HEK293T (cell line): ENCODE measurements around the gene ARL5B.

Experiments
- CTCF ChIA-PET: fragments of 350-600 bp; formaldehyde crosslinking; extraction: SDS; loops from one replicate; lab custom pipeline; 2021; ENCODE audit warnings: antibody characterized with exemption, inconsistent platforms; lab: Yijun Ruan, JAX
- POLR2A ChIA-PET: fragments of 350-600 bp; formaldehyde crosslinking; extraction: SDS; loops from one replicate; lab custom pipeline; 2020; ENCODE audit warnings: antibody characterized with exemption, inconsistent platforms; lab: Yijun Ruan, JAX
- DNase-seq: peaks from one replicate; pipeline ENCODE4 v3.0.0; 2012; ENCODE audit warnings: mixed read lengths; ENCODE audit errors: extremely low spot score
- ARNT ChIP-seq: fragments of 450-650 bp; IDR thresholded peaks from 2 replicates; pipeline ENCODE4 v1.6.1; 2017; ENCODE audit warnings: mild to moderate bottlenecking
- BHLHE40 ChIP-seq: fragments of 450-650 bp; IDR thresholded peaks from 2 replicates; pipeline ENCODE4 v1.6.1; 2016; ENCODE audit warnings: mild to moderate bottlenecking, moderate library complexity, borderline replicate concordance
- CTBP1 ChIP-seq: fragments of 450-650 bp; IDR thresholded peaks from 2 replicates; pipeline ENCODE4 v1.6.1; 2016; ENCODE audit warnings: borderline replicate concordance
- ELF4 ChIP-seq: fragments of 450-650 bp; IDR thresholded peaks from 2 replicates; pipeline ENCODE4 v1.6.1; 2017; ENCODE audit warnings: antibody characterized with exemption
- FOXA1 ChIP-seq: fragments of 450-650 bp; IDR thresholded peaks from 2 replicates; pipeline ENCODE4 v1.6.1; 2016; ENCODE audit warnings: mild to moderate bottlenecking
- FOXK2 ChIP-seq: fragments of 450-650 bp; IDR thresholded peaks from 2 replicates; pipeline ENCODE4 v1.6.1; 2016; ENCODE audit warnings: mild to moderate bottlenecking
- FOXM1 ChIP-seq: fragments of 450-650 bp; IDR thresholded peaks from 2 replicates; pipeline ENCODE4 v1.6.1; 2017; ENCODE audit warnings: mild to moderate bottlenecking, borderline replicate concordance
- HDGF ChIP-seq: fragments of 450-650 bp; IDR thresholded peaks from 2 replicates; pipeline ENCODE4 v1.6.1; 2017; ENCODE audit warnings: antibody characterized with exemption, borderline replicate concordance
- L3MBTL2 ChIP-seq: fragments of 450-650 bp; conservative IDR thresholded peaks from 2 replicates; pipeline ENCODE4 v1.6.1; 2016; ENCODE audit warnings: mild to moderate bottlenecking
- LEF1 ChIP-seq: fragments of 450-650 bp; IDR thresholded peaks from 2 replicates; pipeline ENCODE4 v1.6.1; 2017; ENCODE audit warnings: mild to moderate bottlenecking, borderline replicate concordance
- NFRKB ChIP-seq: fragments of 450-650 bp; IDR thresholded peaks from 2 replicates; pipeline ENCODE4 v1.6.1; 2016; ENCODE audit warnings: mild to moderate bottlenecking, moderate library complexity
- SP1 ChIP-seq: fragments of 450-650 bp; IDR thresholded peaks from 2 replicates; pipeline ENCODE4 v1.6.1; 2017
- SUZ12 ChIP-seq: fragments of 450-650 bp; IDR thresholded peaks from 2 replicates; pipeline ENCODE4 v1.6.1; 2016; ENCODE audit warnings: mild to moderate bottlenecking
- TARDBP ChIP-seq: fragments of 450-650 bp; IDR thresholded peaks from 2 replicates; pipeline ENCODE4 v1.6.1; 2016
- ZNF384 ChIP-seq: fragments of 450-650 bp; IDR thresholded peaks from 2 replicates; pipeline ENCODE4 v1.6.1; 2016
- TF ChIP-seq, protein P1 (sequence below): fragments of 450-650 bp; IDR thresholded peaks from 2 replicates; pipeline ENCODE4 v1.6.1; 2016

Gene ARL5B

DNA sequence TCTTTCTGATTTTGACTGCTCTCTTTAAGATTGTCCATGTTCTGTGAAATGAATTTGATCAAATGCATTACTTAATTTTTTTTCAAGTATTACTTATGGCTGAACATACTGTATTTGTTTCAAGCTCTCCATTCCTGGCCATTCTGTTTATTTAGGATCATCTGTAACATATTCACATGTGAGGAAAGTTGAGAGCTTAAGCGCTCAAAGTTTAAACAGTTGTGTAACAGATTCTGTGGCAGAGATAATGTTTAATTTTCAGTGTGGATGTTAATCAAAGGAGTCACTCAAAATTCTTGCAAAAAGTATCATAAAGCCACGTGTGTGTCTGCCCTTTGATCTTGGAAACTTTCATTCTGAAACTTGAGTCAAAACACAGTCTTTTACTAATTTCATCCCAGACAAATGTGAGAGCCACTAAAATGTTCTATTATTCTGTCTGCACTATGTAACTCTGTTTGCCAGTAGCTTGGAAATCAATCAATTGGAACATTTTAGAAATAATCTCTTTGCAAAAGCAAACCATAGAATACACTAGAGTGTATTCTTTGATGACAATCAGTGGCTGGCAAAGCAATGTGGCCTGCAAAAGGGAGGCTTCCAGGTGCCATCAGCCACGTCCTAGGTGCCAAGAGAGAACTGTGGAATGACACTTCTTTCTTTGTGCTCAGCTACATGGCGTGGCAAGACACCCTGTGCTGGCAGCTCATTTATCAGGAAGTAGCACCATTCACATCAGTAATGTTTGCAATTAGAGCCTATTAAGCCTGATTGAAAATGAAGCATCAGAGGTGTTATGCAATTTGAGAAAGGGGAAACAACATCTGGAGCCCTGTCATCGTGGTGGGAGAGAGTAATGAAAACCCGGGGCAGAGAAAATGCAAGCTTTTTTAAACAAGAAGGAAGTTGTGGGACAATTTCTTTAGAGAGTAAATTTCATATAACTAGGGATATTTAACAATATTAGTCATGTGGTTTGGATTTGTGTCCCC lies 40.9 kb downstream of the ARL5B start:
- no peak for DNase-seq
- CTCF ChIA-PET = no interaction called here
- POLR2A ChIA-PET = no interaction called here
- TF ChIP-seq NFRKB (no peak), ZNF384 (no peak), L3MBTL2 (no peak), SUZ12 (no peak), TARDBP (no peak), CTBP1 (no peak), ELF4 (no peak), SP1 (no peak), LEF1 (no peak), ARNT (no peak), FOXA1 (no peak), FOXK2 (no peak), FOXM1 (no peak), HDGF (no peak), BHLHE40 (no peak)
- TF ChIP-seq, protein P1, sequence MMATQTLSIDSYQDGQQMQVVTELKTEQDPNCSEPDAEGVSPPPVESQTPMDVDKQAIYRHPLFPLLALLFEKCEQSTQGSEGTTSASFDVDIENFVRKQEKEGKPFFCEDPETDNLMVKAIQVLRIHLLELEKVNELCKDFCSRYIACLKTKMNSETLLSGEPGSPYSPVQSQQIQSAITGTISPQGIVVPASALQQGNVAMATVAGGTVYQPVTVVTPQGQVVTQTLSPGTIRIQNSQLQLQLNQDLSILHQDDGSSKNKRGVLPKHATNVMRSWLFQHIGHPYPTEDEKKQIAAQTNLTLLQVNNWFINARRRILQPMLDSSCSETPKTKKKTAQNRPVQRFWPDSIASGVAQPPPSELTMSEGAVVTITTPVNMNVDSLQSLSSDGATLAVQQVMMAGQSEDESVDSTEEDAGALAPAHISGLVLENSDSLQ = no peak

DNA sequence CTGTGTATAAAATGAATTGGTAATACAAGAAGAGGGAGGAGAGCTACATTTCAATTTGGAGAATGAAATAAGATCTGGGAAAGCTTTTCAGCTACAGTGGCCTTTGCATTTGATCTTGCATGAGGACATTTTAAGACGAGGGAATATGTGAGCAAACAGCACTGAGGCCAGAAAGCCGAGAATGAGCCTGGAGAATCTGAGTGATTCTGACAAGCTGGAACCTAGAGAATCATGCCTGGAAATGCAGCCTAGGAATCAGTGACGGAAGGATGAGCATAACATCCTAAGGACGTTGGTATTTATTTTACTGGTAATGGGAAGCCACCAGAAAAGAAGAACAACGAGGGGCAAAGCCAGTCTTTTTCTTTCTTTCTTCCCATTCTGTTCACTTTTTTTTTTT lies 44.3 kb downstream of the ARL5B start:
- TF ChIP-seq LEF1 = no peak
- no peak for TF ChIP-seq SP1
- TF ChIP-seq NFRKB = no peak
- no peak for TF ChIP-seq ELF4
- TF ChIP-seq TARDBP = no peak
- TF ChIP-seq L3MBTL2 = no peak
- TF ChIP-seq, protein P1 = no peak
- no peak for TF ChIP-seq HDGF
- TF ChIP-seq FOXA1 = no peak
- ChIA-PET CTCF (no interaction called here), POLR2A (no interaction called here)
- no peak for DNase-seq

DNA sequence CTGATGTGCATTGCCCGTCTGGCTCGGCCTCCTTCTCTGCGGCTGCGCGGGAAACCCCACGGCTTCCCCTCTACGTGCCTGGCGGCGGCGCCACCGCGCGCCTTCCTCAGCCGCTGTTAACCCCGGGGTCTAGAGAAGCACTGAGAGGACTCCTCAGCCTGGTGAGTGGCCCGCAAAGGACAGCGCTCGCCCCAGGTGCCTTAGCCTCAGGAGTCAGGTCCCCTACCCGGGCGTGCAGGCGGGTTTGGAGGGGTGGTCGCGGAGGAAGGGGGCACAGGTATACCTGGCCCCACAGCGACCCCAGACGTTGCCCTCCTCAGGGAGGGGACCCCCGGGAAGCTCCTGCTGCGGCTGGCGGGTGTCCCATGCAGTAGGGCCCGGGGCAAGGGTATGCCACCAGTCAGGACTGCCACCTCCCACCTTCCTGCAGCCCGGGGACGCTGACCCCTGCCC lies 51.0 kb downstream of the ARL5B start:
- no peak for DNase-seq
- ChIA-PET CTCF (no interaction called here), POLR2A (no interaction called here)
- TF ChIP-seq LEF1 = no peak
- TF ChIP-seq ARNT = no peak
- TF ChIP-seq HDGF = no peak
- TF ChIP-seq FOXA1 = no peak
- TF ChIP-seq SP1 = no peak
- TF ChIP-seq SUZ12 = no peak
- TF ChIP-seq, protein P1 = no peak
- TF ChIP-seq NFRKB = no peak
- no peak for TF ChIP-seq ZNF384
- no peak for TF ChIP-seq L3MBTL2
- TF ChIP-seq TARDBP = no peak
- no peak for TF ChIP-seq FOXK2
- no peak for TF ChIP-seq ELF4

DNA sequence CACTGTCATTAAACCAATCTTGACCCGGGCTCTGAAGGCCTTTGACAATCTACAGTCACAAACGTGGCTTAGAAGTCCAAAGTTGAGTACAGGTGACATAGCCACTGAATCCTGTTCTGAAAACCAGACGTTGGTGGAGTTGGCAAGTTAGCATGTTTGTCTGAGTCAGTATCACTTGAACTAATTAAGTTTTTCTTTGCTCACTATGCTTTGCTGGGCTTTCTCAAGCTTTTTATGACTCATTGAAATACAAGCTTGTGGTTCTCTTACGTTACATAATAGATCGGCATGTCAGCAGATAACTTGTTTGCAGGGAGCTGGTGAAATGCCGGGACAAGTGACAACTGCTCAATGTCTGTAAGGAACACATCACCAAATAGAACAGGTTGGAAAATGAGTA lies 53.8 kb downstream of the ARL5B start:
- no peak for TF ChIP-seq SP1
- no peak for TF ChIP-seq HDGF
- no peak for TF ChIP-seq ARNT
- TF ChIP-seq BHLHE40 = no peak
- no peak for TF ChIP-seq ZNF384
- no peak for TF ChIP-seq LEF1
- no peak for TF ChIP-seq ELF4
- no peak for TF ChIP-seq CTBP1
- TF ChIP-seq L3MBTL2 = no peak
- TF ChIP-seq, protein P1 = no peak
- DNase-seq = no peak
- ChIA-PET POLR2A (no interaction called here), CTCF (interaction anchor here (1.3 kb wide), 1 partner anchor 10 kb away, joined by 4 read pairs; no protein-coding TSS in a partner anchor)

DNA sequence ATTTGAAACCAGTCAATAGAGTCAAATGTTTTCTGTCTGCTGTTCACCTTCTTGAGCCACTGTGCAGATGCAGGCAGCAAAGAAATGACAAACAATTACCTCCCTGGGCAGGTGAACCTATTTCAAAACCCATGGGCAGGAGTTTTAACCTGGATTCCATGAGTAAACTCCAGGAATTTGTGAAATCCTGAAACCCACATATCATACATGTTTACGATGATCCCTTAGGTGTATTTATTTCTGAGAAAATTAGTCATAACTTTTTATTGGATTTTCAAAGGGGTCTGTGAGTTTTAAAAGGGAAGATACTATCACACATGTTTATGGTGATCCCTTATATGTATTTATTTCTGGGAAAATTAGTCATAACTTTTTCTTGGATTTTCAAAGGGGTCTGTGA lies 59.8 kb downstream of the ARL5B start:
- no peak for TF ChIP-seq CTBP1
- POLR2A ChIA-PET = no interaction called here
- CTCF ChIA-PET = no interaction called here
- DNase-seq = no peak

DNA sequence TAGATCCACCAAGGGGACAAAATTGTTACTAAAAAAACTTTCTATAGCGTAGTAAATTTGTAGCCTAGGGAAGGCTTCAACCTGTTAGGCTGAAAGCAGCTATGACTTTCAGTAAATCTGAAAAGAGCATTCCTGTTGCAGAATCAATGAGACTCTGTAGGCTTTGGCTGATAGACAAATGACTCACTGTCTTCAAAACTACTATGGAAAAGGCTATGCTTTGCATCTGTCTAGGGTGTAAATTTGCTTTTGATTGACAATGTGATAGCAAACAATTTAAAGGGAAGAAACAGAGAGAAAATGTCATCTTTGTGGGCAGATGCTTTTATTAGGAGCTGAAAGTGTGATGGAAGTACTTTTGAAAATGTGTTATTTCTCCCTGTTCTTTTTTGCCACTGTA lies 60.6 kb downstream of the ARL5B start:
- ChIA-PET CTCF (no interaction called here), POLR2A (no interaction called here)
- TF ChIP-seq SUZ12 = no peak
- no peak for TF ChIP-seq L3MBTL2
- TF ChIP-seq TARDBP = no peak
- no peak for TF ChIP-seq SP1
- no peak for DNase-seq
